Psoas muscle (tissue), 8 donors: ENCODE data around the gene WASHC3. TPM values are rescaled to one million over a fixed set of nuclear protein-coding genes. Genes with fewer than 3 reads are reported as not detected.

Experiments
- ATAC-seq, 4 donors: fragments of 200-7000 bp; cut with Tn5 transposase; one replicate each; pipeline ENCODE4 v1.9.1; 2020; ENCODE audit warnings: moderate library complexity in 3 of 4, mild to moderate bottlenecking in 2 of 4
- DNase-seq, 2 donors: peaks; one replicate each; pipeline ENCODE4 v3.0.0-alpha.2; 2020
- H3K27ac ChIP-seq: fragments of 200-600 bp; one replicate; pipeline ENCODE4 v1.8.0; 2022
- H3K27me3 ChIP-seq, 3 donors: fragments of 200-600 bp in 1 of 3; one replicate each; pipeline versions ENCODE4 v1.6.1 to v1.8.0; 2013 to 2022; ENCODE audit warnings: low read length in 2 of 3, mild to moderate bottlenecking in 2 of 3, moderate library complexity in 1 of 3; ENCODE audit not compliant: insufficient read depth in 3 of 3
- H3K36me3 ChIP-seq, 2 donors: fragments of 200-600 bp in 1 of 2; one replicate each; pipeline versions ENCODE4 v1.6.1 to v1.8.0; 2013 to 2022; ENCODE audit warnings: low read depth in 1 of 2, mild to moderate bottlenecking in 1 of 2, moderate library complexity in 1 of 2; ENCODE audit not compliant: insufficient read depth in 1 of 2
- H3K4me1 ChIP-seq: fragments of 200-600 bp; one replicate; pipeline ENCODE4 v1.8.0; 2022
- H3K4me3 ChIP-seq: fragments of 200-600 bp; one replicate; pipeline ENCODE4 v1.8.0; 2022; ENCODE audit warnings: mild to moderate bottlenecking
- H3K9me3 ChIP-seq: fragments of 200-600 bp; one replicate; pipeline ENCODE4 v1.8.0; 2022
- WGBS, 3 donors: extraction: QIAGEN DNeasy Blood & Tissue Kit; methylation state at CpG; one replicate each; pipeline versions ENCODE4 v1.1.6 to v1.1.7; 2013; 5-methylcytosine and 5-hydroxymethylcytosine counted together
- intact Hi-C, 2 donors: fragments of 100-400 bp; cut with DNase I; formaldehyde crosslinking; loops; one replicate each; pipeline versions ENCODE4 v1.11.0 to v1.14.2; 2022
- polyA plus RNA-seq, 3 donors: library from polyadenylated mRNA; stranded (reverse); fragments of 200-250 nt; gene quantifications; one replicate each; pipeline ENCODE4 v1.2.3, GENCODE V29; 2013
- total RNA-seq, 4 donors: library from RNA; stranded (reverse); fragmentation: NEBNext Ultra II Directional in 2 of 4; extraction: Animal tissue kit (Norgen Biotek cat#: 25700) in 2 of 4; gene quantifications; one replicate each; pipeline versions ENCODE4 v1.2.1 to v1.2.4, GENCODE V29; 2021 to 2023
- TF ChIP-seq, protein P1 (sequence below): fragments of 200-600 bp; IDR thresholded peaks from one replicate; pipeline ENCODE4 v1.8.0; 2022; ENCODE audit warnings: antibody characterized with exemption
- donor health status: healthy with polysubstance abuse.
- donor health status: DM: no; HTN: no; CAD: no; lungs with moderate emphysema.
- donor health status: Bipolar disorder and iron deficiency.
- donor health status: healthy.
- donor health status: DM: yes; HTN: yes; CAD: no.
- donor health status: DM: no; HTN: no; CAD: no.
- donor health status: DM: no; HTN: no; CAD: no.
- donor health status: DM: yes; HTN: yes; CAD: no.

The WASHC3 gene
- total and polyA plus RNA-seq, 7 donors, result 25.6 to 71.2 (median 32.7) TPM

DNA sequence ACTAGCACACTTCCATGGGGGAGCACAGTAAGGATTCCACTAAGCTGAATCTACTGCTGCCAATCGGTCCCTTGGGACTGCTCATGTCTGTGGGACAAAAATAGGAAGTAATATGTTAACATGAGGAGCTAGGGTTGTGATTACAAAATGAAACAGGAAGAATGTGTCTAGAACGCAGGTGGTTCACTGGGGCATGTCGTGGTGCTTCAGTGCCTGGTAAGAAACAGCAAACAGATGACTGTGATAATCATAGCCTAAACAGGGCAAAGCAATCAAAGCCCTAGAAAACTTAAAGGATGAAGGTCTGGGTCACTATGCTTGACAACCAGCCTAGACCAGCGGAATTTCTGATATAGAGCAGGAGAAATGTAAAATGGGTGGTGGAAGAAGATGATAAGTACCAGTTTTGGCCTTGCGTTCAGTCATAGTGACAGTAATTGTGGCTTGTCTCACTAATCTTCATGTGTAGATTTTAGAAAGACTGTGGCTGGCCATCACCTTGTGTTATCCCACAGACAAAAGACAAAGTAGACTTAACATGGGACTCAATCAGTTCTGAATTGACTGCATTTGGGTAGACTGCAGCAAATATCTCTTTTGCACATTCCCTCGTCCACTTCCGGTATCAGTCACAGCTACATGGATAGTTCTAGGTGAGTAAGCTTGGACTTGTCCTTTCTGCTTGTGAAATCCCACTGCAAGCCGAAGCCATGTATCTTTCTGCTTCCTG, 51.4 kb downstream of the WASHC3 start:
- H3K9me3 ChIP-seq, result no peaks in the 10 kb centered on the region
- H3K36me3 ChIP-seq, result peaks cover 3 to 32% of the 10 kb centered on the region in 2 donors
- H3K27ac ChIP-seq, result no peak overlapping the region
- H3K4me3 ChIP-seq, result no peak overlapping the region
- H3K4me1 ChIP-seq, result no peaks in the 10 kb centered on the region
- intact Hi-C loops, result no loop called here
- DNase-seq (no peak), ATAC-seq (peak in 3 of 4 donors; percentile 16 to 53 (median 26))
- H3K27me3 ChIP-seq, result no peaks in the 10 kb centered on the region
- WGBS, 3 donors, result 82 to 85% (median 83%) methylated on average over 8 of the region's 8 CpGs
- TF ChIP-seq, protein P1, sequence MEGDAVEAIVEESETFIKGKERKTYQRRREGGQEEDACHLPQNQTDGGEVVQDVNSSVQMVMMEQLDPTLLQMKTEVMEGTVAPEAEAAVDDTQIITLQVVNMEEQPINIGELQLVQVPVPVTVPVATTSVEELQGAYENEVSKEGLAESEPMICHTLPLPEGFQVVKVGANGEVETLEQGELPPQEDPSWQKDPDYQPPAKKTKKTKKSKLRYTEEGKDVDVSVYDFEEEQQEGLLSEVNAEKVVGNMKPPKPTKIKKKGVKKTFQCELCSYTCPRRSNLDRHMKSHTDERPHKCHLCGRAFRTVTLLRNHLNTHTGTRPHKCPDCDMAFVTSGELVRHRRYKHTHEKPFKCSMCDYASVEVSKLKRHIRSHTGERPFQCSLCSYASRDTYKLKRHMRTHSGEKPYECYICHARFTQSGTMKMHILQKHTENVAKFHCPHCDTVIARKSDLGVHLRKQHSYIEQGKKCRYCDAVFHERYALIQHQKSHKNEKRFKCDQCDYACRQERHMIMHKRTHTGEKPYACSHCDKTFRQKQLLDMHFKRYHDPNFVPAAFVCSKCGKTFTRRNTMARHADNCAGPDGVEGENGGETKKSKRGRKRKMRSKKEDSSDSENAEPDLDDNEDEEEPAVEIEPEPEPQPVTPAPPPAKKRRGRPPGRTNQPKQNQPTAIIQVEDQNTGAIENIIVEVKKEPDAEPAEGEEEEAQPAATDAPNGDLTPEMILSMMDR, result no peak

DNA sequence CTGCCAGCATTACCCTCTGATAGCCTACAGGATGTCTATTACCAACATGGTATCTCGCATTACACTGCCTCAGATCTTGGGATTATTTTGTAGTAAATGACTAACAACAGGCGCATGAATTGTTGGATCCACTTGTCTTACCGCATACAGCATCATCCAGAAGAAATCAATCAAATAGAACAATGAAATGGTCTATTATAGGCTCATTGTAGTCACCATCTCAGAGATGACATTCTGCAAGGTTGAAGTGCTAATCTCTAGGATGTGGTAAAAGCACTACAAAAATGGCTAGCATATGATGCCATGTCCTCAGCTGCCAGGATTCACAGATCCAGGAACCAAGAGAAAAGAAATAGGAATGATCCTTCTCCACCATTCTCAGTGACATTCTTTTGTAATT, 52.0 kb downstream of the WASHC3 start:
- intact Hi-C loops, result no loop called here
- no peaks in the 10 kb centered on the region for H3K4me1 ChIP-seq
- no peak for DNase-seq
- H3K27me3 ChIP-seq, result no peaks in the 10 kb centered on the region
- 91 to 96% (median 91%) methylated on average over 3 of the region's 3 CpGs for WGBS, 3 donors
- TF ChIP-seq, protein P1, result no peak
- H3K4me3 ChIP-seq, result no peak overlapping the region
- H3K9me3 ChIP-seq, result no peaks in the 10 kb centered on the region
- peaks cover 3 to 26% of the 10 kb centered on the region in 2 donors for H3K36me3 ChIP-seq
- no peak overlapping the region for H3K27ac ChIP-seq
- peak; percentile 30 to 69 (median 50) for ATAC-seq

DNA sequence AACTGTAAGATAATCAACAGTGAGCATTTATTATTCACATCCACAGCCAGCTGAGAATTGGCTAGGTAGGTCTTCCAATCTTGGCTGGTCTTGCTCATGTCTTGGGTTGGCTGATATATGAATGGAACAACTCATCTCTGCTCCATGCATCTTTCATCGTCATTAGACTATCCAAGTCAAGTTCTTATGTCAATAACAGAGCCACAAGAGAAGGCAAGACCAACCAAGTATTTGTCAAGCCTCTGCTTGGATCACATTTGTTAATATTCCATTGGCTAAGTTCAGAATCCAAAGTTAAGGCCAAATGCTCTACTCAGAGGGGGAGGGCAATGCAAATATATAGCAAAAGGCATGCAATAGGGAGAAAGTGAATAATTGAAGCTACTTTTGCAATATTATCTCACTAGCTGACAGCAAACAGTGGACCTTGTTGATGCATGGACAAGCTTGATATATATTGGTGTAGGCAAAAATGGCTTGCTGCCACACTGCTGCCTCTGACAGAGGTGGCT, 53.1 kb downstream of the WASHC3 start:
- Histone ChIP-seq H3K27me3 (no peaks in the 10 kb centered on the region), H3K9me3 (no peaks in the 10 kb centered on the region), H3K36me3 (peaks cover 3 to 26% of the 10 kb centered on the region in 2 donors), H3K27ac (no peak overlapping the region), H3K4me1 (no peaks in the 10 kb centered on the region), H3K4me3 (no peak overlapping the region)
- no peak for DNase-seq
- ATAC-seq, result no peak
- WGBS, 3 donors, result 79 to 90% (median 83%) methylated on average over 1 of the region's 1 CpG
- TF ChIP-seq, protein P1, result no peak
- intact Hi-C loops, result no loop called here

DNA sequence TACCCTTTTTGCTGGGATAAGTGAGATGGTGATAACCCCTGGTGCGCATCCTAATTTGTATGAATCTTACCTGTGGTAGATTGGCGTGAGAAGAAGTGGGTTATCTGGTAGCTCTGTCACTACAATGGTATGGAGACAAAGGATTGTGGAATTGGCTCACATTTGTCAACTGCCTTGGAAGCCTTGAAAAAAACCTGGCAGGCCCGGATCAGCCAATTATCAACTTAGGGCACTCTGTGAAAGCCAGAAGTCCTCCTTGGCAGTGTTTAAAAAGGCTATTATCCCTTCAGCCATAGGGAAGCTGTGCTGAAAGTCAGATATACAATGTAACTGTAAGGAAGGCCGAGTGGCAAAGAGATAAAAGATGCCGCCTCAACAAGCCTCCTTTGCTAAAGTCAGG, 56.5 kb downstream of the WASHC3 start:
- WGBS, 3 donors, result 86 to 90% (median 87%) methylated on average over 5 of the region's 5 CpGs
- no peak overlapping the region for H3K4me3 ChIP-seq
- H3K36me3 ChIP-seq, result no peaks in the 10 kb centered on the region
- TF ChIP-seq, protein P1, result no peak
- H3K27me3 ChIP-seq, result no peaks in the 10 kb centered on the region
- H3K9me3 ChIP-seq, result no peaks in the 10 kb centered on the region
- DNase-seq (no peak), ATAC-seq (no peak)
- no peaks in the 10 kb centered on the region for H3K4me1 ChIP-seq
- H3K27ac ChIP-seq, result no peak overlapping the region
- intact Hi-C loops, result no loop called here
